CD14-positive monocyte (primary cell): ENCODE results near the gene CRHR2. TPM values are rescaled to one million over a fixed set of nuclear protein-coding genes. Genes with fewer than 3 reads are reported as not detected.

Experiments
- DNase-seq, 3 donors: peaks; one replicate each; pipeline ENCODE4 v3.0.0-alpha.2; 2011 to 2022
- H2AFZ ChIP-seq: 2 replicates; pipeline ENCODE4 v1.6.0; 2012; ENCODE audit warnings: mild to moderate bottlenecking, low read depth, low read length, inconsistent platforms; ENCODE audit not compliant: insufficient read depth, poor library complexity, severe bottlenecking
- H3K27ac ChIP-seq, 2 donors: 1 replicate in 1 of 2; 2 replicates in 1 of 2; pipeline ENCODE4 v1.5.1; 2012 to 2013; ENCODE audit warnings: low read length in 2 of 2, control low read depth in 1 of 2, inconsistent platforms in 1 of 2, low read depth in 1 of 2, mild to moderate bottlenecking in 1 of 2
- H3K27me3 ChIP-seq, 2 donors: one replicate each; pipeline versions ENCODE4 v1.6.0 to v1.6.1; 2011 to 2013; ENCODE audit warnings: low read length in 2 of 2; ENCODE audit not compliant: control insufficient read depth in 2 of 2, insufficient read depth in 2 of 2
- H3K36me3 ChIP-seq, 2 donors: replicated peaks in 1 of 2; 1 replicate in 1 of 2; 2 replicates in 1 of 2; pipeline versions ENCODE4 v1.5.1 to v1.6.1; 2012 to 2013; ENCODE audit warnings: low read length in 2 of 2, control low read depth in 1 of 2, inconsistent platforms in 1 of 2, mild to moderate bottlenecking in 1 of 2; ENCODE audit not compliant: insufficient read depth in 2 of 2, control insufficient read depth in 1 of 2
- H3K4me1 ChIP-seq, 2 donors: 1 replicate in 1 of 2; 2 replicates in 1 of 2; pipeline versions ENCODE4 v1.5.1 to v1.6.1; 2012 to 2013; ENCODE audit warnings: low read length in 2 of 2, control low read depth in 1 of 2, inconsistent platforms in 1 of 2, mild to moderate bottlenecking in 1 of 2, moderate library complexity in 1 of 2; ENCODE audit not compliant: insufficient read depth in 2 of 2, control insufficient read depth in 1 of 2
- H3K4me2 ChIP-seq: replicated peaks from 2 replicates; pipeline ENCODE3; 2012; ENCODE audit warnings: low read length, moderate library complexity, mild to moderate bottlenecking; ENCODE audit not compliant: poor library complexity, severe bottlenecking; ENCODE audit errors: extremely low read depth
- H3K4me3 ChIP-seq, 3 experiments: fragments of 200-600 bp in 1 of 3; sonication (generic) in 1 of 3; replicated peaks in 1 of 3; 1 replicate in 2 of 3; 2 replicates in 1 of 3; pipeline ENCODE4 v1.5.1; 2011 to 2013; ENCODE audit warnings: low read length in 3 of 3, mild to moderate bottlenecking in 3 of 3, control low read depth in 2 of 3, low read depth in 2 of 3, inconsistent platforms in 1 of 3, moderate library complexity in 1 of 3
- H3K79me2 ChIP-seq: 2 replicates; pipeline ENCODE4 v1.6.0; 2012; ENCODE audit warnings: mild to moderate bottlenecking, control low read depth, inconsistent platforms, low read length, moderate library complexity; ENCODE audit not compliant: insufficient read depth
- H3K9ac ChIP-seq: 2 replicates; pipeline ENCODE4 v1.6.0; 2017; ENCODE audit warnings: low read length, mild to moderate bottlenecking; ENCODE audit not compliant: insufficient read depth, poor library complexity, severe bottlenecking
- H3K9me3 ChIP-seq, 2 donors: replicated peaks in 1 of 2; 1 replicate in 1 of 2; 2 replicates in 1 of 2; pipeline versions ENCODE4 v1.5.1 to v1.6.1; 2012 to 2013; ENCODE audit warnings: low read length in 2 of 2, control low read depth in 1 of 2; ENCODE audit not compliant: control insufficient read depth in 1 of 2, insufficient read depth in 1 of 2
- H4K20me1 ChIP-seq: 2 replicates; pipeline ENCODE4 v1.6.0; 2012; ENCODE audit warnings: mild to moderate bottlenecking, low read length, control low read depth, moderate library complexity; ENCODE audit not compliant: insufficient read depth
- H3K27ac Mint-ChIP-seq, 7 donors: one replicate each; pipeline ENCODE4 v1.8.0; 2020; ENCODE audit warnings: mild to moderate bottlenecking in 7 of 7, mixed read lengths in 7 of 7, moderate library complexity in 6 of 7, inconsistent platforms in 2 of 7
- H3K27me3 Mint-ChIP-seq, 3 donors: one replicate each; pipeline ENCODE4 v1.8.0; 2021 to 2022; ENCODE audit warnings: low read depth in 3 of 3, mild to moderate bottlenecking in 3 of 3, mixed read lengths in 3 of 3, moderate library complexity in 3 of 3, inconsistent platforms in 1 of 3
- H3K36me3 Mint-ChIP-seq, 2 donors: one replicate each; pipeline ENCODE4 v1.8.0; 2020; ENCODE audit warnings: mixed read lengths in 2 of 2, inconsistent platforms in 1 of 2, mild to moderate bottlenecking in 1 of 2
- H3K4me1 Mint-ChIP-seq: one replicate; pipeline ENCODE4 v1.8.0; 2020; ENCODE audit warnings: mild to moderate bottlenecking, mixed read lengths
- H3K4me3 Mint-ChIP-seq, 2 donors: one replicate each; pipeline ENCODE4 v1.8.0; 2020; ENCODE audit warnings: mild to moderate bottlenecking in 2 of 2, mixed read lengths in 2 of 2, moderate library complexity in 1 of 2
- H3K9me3 Mint-ChIP-seq, 7 donors: one replicate each; pipeline ENCODE4 v1.8.0; 2020 to 2022; ENCODE audit warnings: mixed read lengths in 7 of 7, mild to moderate bottlenecking in 6 of 7, moderate library complexity in 6 of 7, inconsistent platforms in 2 of 7
- WGBS: methylation state at CpG from one replicate; pipeline ENCODE4 v1.1.5; 2013; ENCODE audit warnings: missing lambda C conversion rate; ENCODE audit not compliant: insufficient coverage; 5-methylcytosine and 5-hydroxymethylcytosine counted together
- intact Hi-C, 2 donors: fragments of 100-400 bp; cut with micrococcal nuclease; formaldehyde crosslinking; loops; one replicate each; pipeline versions ENCODE4 v1.15.0 to v1.15.1; 2023
- polyA plus RNA-seq, 3 donors: library from polyadenylated mRNA; depleted of rRNA in 1 of 3; unstranded in 2 of 3; stranded (reverse) in 1 of 3; fragments of 300-500 nt in 2 of 3; fragments of >200 nt in 1 of 3; fragmentation: Illumina TruSeq in 2 of 3; gene quantifications; 1 replicate in 2 of 3; 2 replicates in 1 of 3; pipeline ENCODE4 v1.2.3, GENCODE V29; 2012 to 2021
- TF ChIP-seq, protein P1 (sequence below): fragments of 200-600 bp; IDR thresholded peaks from one replicate; pipeline ENCODE4 v1.8.0; 2022; ENCODE audit warnings: antibody characterized with exemption, mild to moderate bottlenecking

Gene CRHR2
- polyA plus RNA-seq, 3 donors, result not detected

DNA sequence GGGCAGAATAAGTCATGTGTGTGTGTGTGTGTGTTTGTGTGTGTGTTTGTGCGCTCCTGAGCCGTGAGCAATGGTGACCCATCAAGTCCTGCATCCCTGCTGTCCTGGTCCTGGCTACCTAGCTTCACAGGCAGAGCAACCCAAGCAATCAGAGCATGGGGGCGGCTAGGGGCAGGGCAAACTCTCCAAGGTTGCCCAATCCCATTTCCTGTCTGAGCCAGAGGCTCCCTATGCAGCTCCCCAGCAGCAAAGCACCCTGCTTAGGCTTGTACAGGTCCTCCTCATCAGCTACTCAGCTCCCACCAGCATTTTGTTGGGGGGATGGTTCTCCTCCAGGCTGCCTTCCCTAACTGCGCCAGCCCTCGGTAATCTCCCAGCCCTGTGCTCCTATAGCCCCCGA, 31.1 kb upstream of the CRHR2 start:
- Mint-ChIP-seq H3K27me3 (peaks cover 0 to 2% (median 0%) of the 10 kb centered on the region in 3 donors), H3K36me3 (no peaks in the 10 kb centered on the region), H3K4me3 (no peak overlapping the region), H3K4me1 (no peaks in the 10 kb centered on the region), H3K27ac (no peak overlapping the region), H3K9me3 (peaks cover 5 to 18% (median 11%) of the 10 kb centered on the region in 7 donors)
- no peak for DNase-seq
- Histone ChIP-seq H3K9me3 (peaks cover 10 to 15% of the 10 kb centered on the region in 2 donors), H3K79me2 (no peaks in the 10 kb centered on the region), H3K27ac (no peak overlapping the region), H3K4me2 (no peak overlapping the region), H4K20me1 (no peaks in the 10 kb centered on the region), H3K27me3 (no peaks in the 10 kb centered on the region), H3K4me1 (no peaks in the 10 kb centered on the region), H3K36me3 (no peaks in the 10 kb centered on the region), H2AFZ (no peak overlapping the region), H3K9ac (no peak overlapping the region), H3K4me3 (no peak overlapping the region)
- intact Hi-C loops, result no loop called here
- TF ChIP-seq, protein P1, sequence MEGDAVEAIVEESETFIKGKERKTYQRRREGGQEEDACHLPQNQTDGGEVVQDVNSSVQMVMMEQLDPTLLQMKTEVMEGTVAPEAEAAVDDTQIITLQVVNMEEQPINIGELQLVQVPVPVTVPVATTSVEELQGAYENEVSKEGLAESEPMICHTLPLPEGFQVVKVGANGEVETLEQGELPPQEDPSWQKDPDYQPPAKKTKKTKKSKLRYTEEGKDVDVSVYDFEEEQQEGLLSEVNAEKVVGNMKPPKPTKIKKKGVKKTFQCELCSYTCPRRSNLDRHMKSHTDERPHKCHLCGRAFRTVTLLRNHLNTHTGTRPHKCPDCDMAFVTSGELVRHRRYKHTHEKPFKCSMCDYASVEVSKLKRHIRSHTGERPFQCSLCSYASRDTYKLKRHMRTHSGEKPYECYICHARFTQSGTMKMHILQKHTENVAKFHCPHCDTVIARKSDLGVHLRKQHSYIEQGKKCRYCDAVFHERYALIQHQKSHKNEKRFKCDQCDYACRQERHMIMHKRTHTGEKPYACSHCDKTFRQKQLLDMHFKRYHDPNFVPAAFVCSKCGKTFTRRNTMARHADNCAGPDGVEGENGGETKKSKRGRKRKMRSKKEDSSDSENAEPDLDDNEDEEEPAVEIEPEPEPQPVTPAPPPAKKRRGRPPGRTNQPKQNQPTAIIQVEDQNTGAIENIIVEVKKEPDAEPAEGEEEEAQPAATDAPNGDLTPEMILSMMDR, result no peak
- WGBS, result 100% methylated on average over 2 of the region's 6 CpGs

DNA sequence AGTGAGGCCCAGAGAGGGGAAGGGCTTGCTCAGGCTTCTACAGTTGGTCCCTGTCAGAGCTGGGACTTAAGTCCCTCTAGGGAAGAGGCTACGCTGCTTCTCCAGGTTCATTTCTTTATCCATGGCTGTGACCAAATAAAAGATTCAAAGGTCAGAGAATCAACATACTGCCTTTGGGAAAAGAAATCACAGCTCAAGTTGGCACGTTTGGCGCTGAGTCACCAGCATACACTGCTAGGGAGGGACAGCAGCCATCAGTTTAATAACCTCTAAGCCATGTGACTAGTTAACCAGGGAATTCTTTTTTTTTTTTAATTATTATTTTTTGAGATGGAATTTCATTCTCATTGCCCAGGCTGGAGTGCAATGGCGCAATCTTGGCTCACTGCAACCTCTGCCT, 28.4 kb upstream of the CRHR2 start:
- Histone ChIP-seq H2AFZ (no peak overlapping the region), H3K9me3 (no peaks in the 10 kb centered on the region), H3K79me2 (no peaks in the 10 kb centered on the region), H3K4me1 (no peaks in the 10 kb centered on the region), H3K4me3 (no peak overlapping the region), H3K9ac (no peak overlapping the region), H3K27ac (no peak overlapping the region), H3K4me2 (no peak overlapping the region), H4K20me1 (no peaks in the 10 kb centered on the region), H3K27me3 (no peaks in the 10 kb centered on the region), H3K36me3 (no peaks in the 10 kb centered on the region)
- intact Hi-C loops, result no loop called here
- Mint-ChIP-seq H3K27ac (no peak overlapping the region), H3K4me1 (no peaks in the 10 kb centered on the region), H3K27me3 (peaks cover 0 to 2% (median 0%) of the 10 kb centered on the region in 3 donors), H3K36me3 (no peaks in the 10 kb centered on the region), H3K9me3 (peaks cover 0 to 4% (median 0%) of the 10 kb centered on the region in 7 donors), H3K4me3 (no peak overlapping the region)
- TF ChIP-seq, protein P1, result no peak
- DNase-seq, result no peak
- WGBS, result 100% methylated on average over 1 of the region's 4 CpGs
